Uterus (tissue), 2 donors: Measurements from ENCODE around the gene RASA2.
"Not testable (repeated sequence)": the region's sequence is repeated elsewhere in the genome, so short reads cannot be mapped to it uniquely, and the experiment has no call there.

Experiments
- POLR2A ChIP-seq, 2 donors: fragments of 450-650 bp; IDR thresholded peaks; one replicate each; pipeline ENCODE4 v1.6.1; 2016; ENCODE audit warnings: antibody characterized with exemption in 2 of 2, mild to moderate bottlenecking in 1 of 2, moderate library complexity in 1 of 2
- TF ChIP-seq, protein P1 (sequence below), 4 experiments: fragments of 200-600 bp in 2 of 4; fragments of 450-650 bp in 2 of 4; sonication (generic) in 2 of 4; IDR thresholded peaks; one replicate each; pipeline ENCODE4 v1.5.1; 2016 to 2019; ENCODE audit warnings: antibody characterized with exemption in 4 of 4, mild to moderate bottlenecking in 2 of 4, moderate library complexity in 1 of 4

DNA sequence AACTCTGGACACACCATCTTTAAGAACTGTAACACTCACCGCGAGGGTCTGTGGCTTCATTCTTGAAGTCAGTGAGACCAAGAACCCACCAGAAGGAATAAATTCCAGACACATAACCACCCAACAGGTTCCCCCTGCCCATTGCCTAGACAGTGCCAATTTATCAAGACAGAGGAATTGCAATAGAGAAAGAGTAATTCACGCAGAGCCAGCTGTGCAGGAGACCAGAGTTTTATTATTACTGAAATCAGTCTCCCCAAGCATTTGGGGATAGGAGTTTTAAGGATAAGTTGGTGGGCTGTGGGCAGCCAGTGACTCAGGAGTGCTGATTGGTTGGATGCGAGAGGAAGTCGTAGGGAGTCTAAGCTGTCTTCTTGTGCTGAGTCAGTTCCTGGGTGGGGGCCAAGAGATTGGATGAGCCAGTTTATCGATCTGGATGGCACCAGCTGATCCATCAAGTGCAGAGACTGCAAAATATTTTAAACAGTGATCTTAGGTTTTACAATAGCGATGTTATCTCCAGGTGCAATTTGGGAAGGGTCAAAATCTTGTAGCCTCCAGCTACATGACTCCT lies 142.1 kb downstream of the RASA2 start:
- TF ChIP-seq, protein P1, sequence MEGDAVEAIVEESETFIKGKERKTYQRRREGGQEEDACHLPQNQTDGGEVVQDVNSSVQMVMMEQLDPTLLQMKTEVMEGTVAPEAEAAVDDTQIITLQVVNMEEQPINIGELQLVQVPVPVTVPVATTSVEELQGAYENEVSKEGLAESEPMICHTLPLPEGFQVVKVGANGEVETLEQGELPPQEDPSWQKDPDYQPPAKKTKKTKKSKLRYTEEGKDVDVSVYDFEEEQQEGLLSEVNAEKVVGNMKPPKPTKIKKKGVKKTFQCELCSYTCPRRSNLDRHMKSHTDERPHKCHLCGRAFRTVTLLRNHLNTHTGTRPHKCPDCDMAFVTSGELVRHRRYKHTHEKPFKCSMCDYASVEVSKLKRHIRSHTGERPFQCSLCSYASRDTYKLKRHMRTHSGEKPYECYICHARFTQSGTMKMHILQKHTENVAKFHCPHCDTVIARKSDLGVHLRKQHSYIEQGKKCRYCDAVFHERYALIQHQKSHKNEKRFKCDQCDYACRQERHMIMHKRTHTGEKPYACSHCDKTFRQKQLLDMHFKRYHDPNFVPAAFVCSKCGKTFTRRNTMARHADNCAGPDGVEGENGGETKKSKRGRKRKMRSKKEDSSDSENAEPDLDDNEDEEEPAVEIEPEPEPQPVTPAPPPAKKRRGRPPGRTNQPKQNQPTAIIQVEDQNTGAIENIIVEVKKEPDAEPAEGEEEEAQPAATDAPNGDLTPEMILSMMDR (IDR thresholded peaks at IDR 0.05): not testable (repeated sequence)
- not testable (repeated sequence) for TF ChIP-seq POLR2A (IDR thresholded peaks at IDR 0.05)
